CD4-positive, CD25-positive, alpha-beta regulatory T cell (primary cell): ENCODE data around the gene SH3BP4. TPM values are rescaled to one million over a fixed set of nuclear protein-coding genes. Genes with fewer than 3 reads are reported as not detected.

Source experiments
- ATAC-seq, 2 donors: fragments of 150-1000 bp; cut with Tn5 transposase; one replicate each; pipeline ENCODE4 v1.10.0; 2021; ENCODE audit warnings: low read depth in 2 of 2, moderate number of reproducible peaks in 2 of 2, moderate library complexity in 1 of 2
- DNase-seq, 3 donors: peaks; one replicate each; pipeline versions ENCODE4 v3.0.0 to v3.0.0-alpha.2; 2012 to 2022; ENCODE audit warnings: mixed read lengths in 1 of 3
- H3K27ac ChIP-seq: one replicate; pipeline ENCODE4 v1.7.0; 2013; ENCODE audit warnings: mild to moderate bottlenecking, low read length; ENCODE audit not compliant: insufficient read depth, poor library complexity, severe bottlenecking
- H3K27me3 ChIP-seq: one replicate; pipeline ENCODE4 v1.7.0; 2013; ENCODE audit warnings: low read length; ENCODE audit not compliant: control insufficient read depth, insufficient read depth
- H3K36me3 ChIP-seq: one replicate; pipeline ENCODE4 v1.7.0; 2013; ENCODE audit warnings: mild to moderate bottlenecking, low read length, moderate library complexity; ENCODE audit not compliant: control insufficient read depth, insufficient read depth
- H3K4me1 ChIP-seq: 2 replicates; pipeline ENCODE4 v1.7.0; 2013; ENCODE audit warnings: mild to moderate bottlenecking, low read length; ENCODE audit not compliant: insufficient read depth, control insufficient read depth, poor library complexity, severe bottlenecking
- H3K4me3 ChIP-seq: one replicate; pipeline ENCODE4 v1.7.0; 2013; ENCODE audit warnings: low read depth, mild to moderate bottlenecking, low read length, moderate library complexity
- H3K9me3 ChIP-seq, 2 experiments: 1 replicate in 1 of 2; 2 replicates in 1 of 2; pipeline ENCODE4 v1.7.0; 2013; ENCODE audit warnings: low read length in 2 of 2, mild to moderate bottlenecking in 1 of 2, moderate library complexity in 1 of 2; ENCODE audit not compliant: control insufficient read depth in 2 of 2
- H3K27ac Mint-ChIP-seq, 3 donors: one replicate each; pipeline ENCODE4 v1.8.0; 2020 to 2022; ENCODE audit warnings: mild to moderate bottlenecking in 3 of 3, mixed read lengths in 3 of 3, moderate library complexity in 2 of 3
- H3K27me3 Mint-ChIP-seq: one replicate; pipeline ENCODE4 v1.8.0; 2022; ENCODE audit warnings: mild to moderate bottlenecking, mixed read lengths
- H3K36me3 Mint-ChIP-seq: one replicate; pipeline ENCODE4 v1.8.0; 2020; ENCODE audit warnings: mixed read lengths
- H3K4me1 Mint-ChIP-seq, 4 donors: one replicate each; pipeline ENCODE4 v1.8.0; 2020 to 2022; ENCODE audit warnings: mixed read lengths in 4 of 4, mild to moderate bottlenecking in 1 of 4
- H3K4me3 Mint-ChIP-seq, 4 donors: one replicate each; pipeline ENCODE4 v1.8.0; 2020 to 2022; ENCODE audit warnings: mild to moderate bottlenecking in 4 of 4, mixed read lengths in 4 of 4, moderate library complexity in 3 of 4
- H3K9me3 Mint-ChIP-seq, 7 donors: one replicate each; pipeline ENCODE4 v1.8.0; 2020 to 2022; ENCODE audit warnings: mixed read lengths in 7 of 7, mild to moderate bottlenecking in 3 of 7, moderate library complexity in 2 of 7
- polyA plus RNA-seq, 4 donors: library from polyadenylated mRNA; unstranded; fragments of 300-500 nt; fragmentation: Illumina TruSeq; gene quantifications; one replicate each; pipeline ENCODE4 v1.2.3, GENCODE V29; 2021
- total RNA-seq: library from RNA; stranded (reverse); gene quantifications from one replicate; pipeline ENCODE4 v1.2.3, GENCODE V29; 2022

The SH3BP4 gene
- total and polyA plus RNA-seq, 5 donors from 2014 or later, result 0.37 TPM; not detected in 4

- H3K9me3 Mint-ChIP-seq, result peaks cover 0 to 2% (median 0%) of the 10 kb centered on the region in 7 donors
- no peaks in the 10 kb centered on the region for H3K4me1 Mint-ChIP-seq
- no peaks in the 10 kb centered on the region for H3K27me3 ChIP-seq
- H3K27ac ChIP-seq, result no peak overlapping the region
- no peaks in the 10 kb centered on the region for H3K9me3 ChIP-seq
- H3K4me3 ChIP-seq, result no peak overlapping the region
- H3K36me3 ChIP-seq, result no peaks in the 10 kb centered on the region
- H3K4me3 Mint-ChIP-seq, result no peak overlapping the region
- H3K36me3 Mint-ChIP-seq, result no peaks in the 10 kb centered on the region
- H3K4me1 ChIP-seq, result no peaks in the 10 kb centered on the region
- no peak for DNase-seq
- peak overlapping the region in 1 of 3 donors; percentile 71 for H3K27ac Mint-ChIP-seq
- no peak for ATAC-seq
- peaks cover 4% of the 10 kb centered on the region for H3K27me3 Mint-ChIP-seq
These were observed 73.3 kb downstream of the SH3BP4 start for GRCh38 chr2:235024931-235025773.

GRCh38 chr2:235025800-235026536 lies 74.2 kb downstream of the SH3BP4 start:
- H3K4me1 Mint-ChIP-seq, result no peaks in the 10 kb centered on the region
- no peaks in the 10 kb centered on the region for H3K4me1 ChIP-seq
- peaks cover 0 to 2% (median 0%) of the 10 kb centered on the region in 7 donors for H3K9me3 Mint-ChIP-seq
- ATAC-seq, result no peak
- H3K27ac ChIP-seq, result no peak overlapping the region
- H3K4me3 ChIP-seq, result no peak overlapping the region
- DNase-seq, result no peak
- H3K36me3 Mint-ChIP-seq, result no peaks in the 10 kb centered on the region
- H3K27me3 Mint-ChIP-seq, result peaks cover 4% of the 10 kb centered on the region
- H3K27ac Mint-ChIP-seq, result no peak overlapping the region
- H3K9me3 ChIP-seq, result no peaks in the 10 kb centered on the region
- H3K36me3 ChIP-seq, result no peaks in the 10 kb centered on the region
- no peaks in the 10 kb centered on the region for H3K27me3 ChIP-seq
- no peak overlapping the region for H3K4me3 Mint-ChIP-seq

DNA sequence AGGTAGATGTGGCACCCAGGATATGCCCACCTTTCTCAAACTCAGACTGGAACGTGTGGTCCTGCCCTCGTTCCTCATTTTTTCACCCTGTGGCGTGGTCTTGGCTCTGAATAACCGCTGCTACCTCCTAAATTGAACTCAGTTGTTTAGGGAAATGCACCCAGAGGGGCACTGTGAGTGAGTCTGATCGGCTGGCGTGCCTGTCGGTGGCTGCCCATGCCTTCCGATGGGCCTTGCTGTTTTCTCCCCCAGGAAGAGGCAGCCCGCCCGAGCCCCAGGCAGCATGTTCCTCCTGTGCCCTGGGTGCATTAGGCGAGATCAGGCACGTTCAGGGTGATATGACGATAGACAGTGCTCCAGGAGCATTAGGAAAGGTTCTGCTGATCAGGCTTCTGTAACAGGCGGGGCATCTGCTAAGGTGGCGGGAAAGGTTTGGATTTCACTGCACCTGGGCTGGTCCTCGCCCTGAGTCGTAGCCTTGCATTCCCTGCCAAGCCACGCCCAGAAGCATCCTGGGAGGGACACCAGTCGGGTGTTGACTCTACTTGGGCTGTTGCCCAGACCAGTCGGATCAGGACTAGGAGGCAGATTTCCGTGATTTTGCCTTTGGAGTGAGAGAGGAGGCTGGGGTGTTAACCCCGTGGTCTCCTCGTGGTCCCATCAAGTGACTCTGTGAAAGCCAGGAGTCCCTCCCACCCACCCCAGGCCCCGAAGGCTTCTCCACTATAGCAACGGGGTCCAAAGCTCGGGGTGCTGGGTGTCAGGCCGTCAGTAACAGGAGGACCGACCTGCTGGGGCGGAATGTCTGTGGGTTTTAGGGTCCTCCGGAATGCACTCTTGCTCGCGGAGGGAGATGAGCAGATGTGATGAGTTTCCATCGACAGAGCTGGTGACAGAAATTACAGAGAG lies 75.1 kb downstream of the SH3BP4 start:
- ATAC-seq (no peak), DNase-seq (no peak)
- Mint-ChIP-seq H3K4me3 (no peak overlapping the region), H3K4me1 (no peaks in the 10 kb centered on the region), H3K27ac (no peak overlapping the region), H3K27me3 (peaks cover 4% of the 10 kb centered on the region), H3K36me3 (no peaks in the 10 kb centered on the region), H3K9me3 (peaks cover 0 to 2% (median 0%) of the 10 kb centered on the region in 7 donors)
- Histone ChIP-seq H3K27ac (no peak overlapping the region), H3K4me3 (no peak overlapping the region), H3K27me3 (no peaks in the 10 kb centered on the region), H3K9me3 (no peaks in the 10 kb centered on the region), H3K36me3 (no peaks in the 10 kb centered on the region), H3K4me1 (no peaks in the 10 kb centered on the region)

- ATAC-seq (no peak), DNase-seq (no peak)
- H3K4me3 ChIP-seq, result no peak overlapping the region
- no peaks in the 10 kb centered on the region for H3K36me3 ChIP-seq
- H3K4me1 Mint-ChIP-seq, result no peaks in the 10 kb centered on the region
- H3K4me1 ChIP-seq, result no peaks in the 10 kb centered on the region
- peaks cover 0 to 2% (median 0%) of the 10 kb centered on the region in 7 donors for H3K9me3 Mint-ChIP-seq
- no peaks in the 10 kb centered on the region for H3K27me3 ChIP-seq
- H3K27ac Mint-ChIP-seq, result no peak overlapping the region
- no peaks in the 10 kb centered on the region for H3K9me3 ChIP-seq
- no peak overlapping the region for H3K4me3 Mint-ChIP-seq
- peaks cover 4% of the 10 kb centered on the region for H3K27me3 Mint-ChIP-seq
- no peaks in the 10 kb centered on the region for H3K36me3 Mint-ChIP-seq
- H3K27ac ChIP-seq, result no peak overlapping the region
These were observed 75.9 kb downstream of the SH3BP4 start for GRCh38 chr2:235027558-235028214.

GRCh38 chr2:235028646-235029045 lies 76.8 kb downstream of the SH3BP4 start:
- no peaks in the 10 kb centered on the region for H3K36me3 Mint-ChIP-seq
- ATAC-seq, result no peak
- Histone ChIP-seq H3K9me3 (no peaks in the 10 kb centered on the region), H3K4me1 (no peaks in the 10 kb centered on the region), H3K4me3 (no peak overlapping the region), H3K27me3 (no peaks in the 10 kb centered on the region), H3K36me3 (no peaks in the 10 kb centered on the region), H3K27ac (no peak overlapping the region)
- H3K27ac Mint-ChIP-seq, result no peak overlapping the region
- H3K4me3 Mint-ChIP-seq, result no peak overlapping the region
- peaks cover 0 to 2% (median 0%) of the 10 kb centered on the region in 7 donors for H3K9me3 Mint-ChIP-seq
- H3K4me1 Mint-ChIP-seq, result no peaks in the 10 kb centered on the region
- no peak for DNase-seq
- peaks cover 4% of the 10 kb centered on the region for H3K27me3 Mint-ChIP-seq

GRCh38 chr2:235029054-235029453 lies 77.2 kb downstream of the SH3BP4 start:
- Mint-ChIP-seq H3K36me3 (no peaks in the 10 kb centered on the region), H3K27ac (no peak overlapping the region), H3K9me3 (peaks cover 0 to 2% (median 0%) of the 10 kb centered on the region in 7 donors), H3K4me1 (no peaks in the 10 kb centered on the region), H3K4me3 (no peak overlapping the region), H3K27me3 (peaks cover 4% of the 10 kb centered on the region)
- Histone ChIP-seq H3K36me3 (no peaks in the 10 kb centered on the region), H3K4me3 (no peak overlapping the region), H3K27me3 (no peaks in the 10 kb centered on the region), H3K27ac (no peak overlapping the region), H3K9me3 (no peaks in the 10 kb centered on the region), H3K4me1 (no peaks in the 10 kb centered on the region)
- ATAC-seq, result no peak
- no peak for DNase-seq

DNA sequence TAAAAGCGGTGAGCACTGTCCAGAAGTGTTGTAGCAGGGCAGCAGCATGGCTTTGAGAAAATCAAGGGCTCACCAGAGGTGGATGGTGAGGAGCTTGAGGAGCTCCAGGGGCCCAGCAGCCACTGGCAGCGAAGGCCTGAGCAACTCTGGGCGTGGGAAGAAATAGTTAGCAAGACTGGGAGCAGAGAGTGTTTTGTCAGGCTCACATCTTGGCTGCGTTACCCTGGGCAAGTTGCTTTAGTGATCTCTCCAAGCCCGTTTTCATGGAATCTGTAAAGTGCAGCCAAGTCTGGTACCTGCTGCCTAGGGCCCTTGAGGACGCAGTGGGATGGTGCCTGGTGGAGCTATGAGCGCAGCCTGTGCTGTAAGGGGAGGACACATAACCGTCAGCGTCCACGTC lies 78.3 kb downstream of the SH3BP4 start:
- no peak overlapping the region for H3K27ac Mint-ChIP-seq
- ATAC-seq (no peak), DNase-seq (no peak)
- Histone ChIP-seq H3K36me3 (no peaks in the 10 kb centered on the region), H3K4me1 (no peaks in the 10 kb centered on the region), H3K9me3 (no peaks in the 10 kb centered on the region), H3K27ac (no peak overlapping the region), H3K27me3 (no peaks in the 10 kb centered on the region), H3K4me3 (no peak overlapping the region)
- H3K4me3 Mint-ChIP-seq, result no peak overlapping the region
- H3K27me3 Mint-ChIP-seq, result peaks cover 4% of the 10 kb centered on the region
- no peaks in the 10 kb centered on the region for H3K36me3 Mint-ChIP-seq
- no peaks in the 10 kb centered on the region for H3K4me1 Mint-ChIP-seq
- peaks cover 0 to 2% (median 0%) of the 10 kb centered on the region in 7 donors for H3K9me3 Mint-ChIP-seq
